Spleen (tissue), 11 donors: ENCODE data around the gene OTUB1. TPM values are rescaled to one million over a fixed set of nuclear protein-coding genes. Genes with fewer than 3 reads are reported as not detected.
"Not testable (repeated sequence)": the region's sequence is repeated elsewhere in the genome, so short reads cannot be mapped to it uniquely, and the experiment has no call there.

ENCODE experiments used
- DNase-seq: peaks from one replicate; pipeline ENCODE4 v3.0.0-alpha.2; 2020
- H3K27ac ChIP-seq, 8 donors: fragments of 200-600 bp; sonication (generic) in 7 of 8; 1 replicate in 4 of 8; 2 replicates in 4 of 8; pipeline versions ENCODE4 v1.5.0 to v1.8.0; 2016 to 2021; ENCODE audit warnings: inconsistent platforms in 4 of 8, mild to moderate bottlenecking in 4 of 8, moderate library complexity in 1 of 8
- H3K27me3 ChIP-seq, 7 donors: fragments of 200-600 bp; sonication (generic) in 6 of 7; replicated peaks in 1 of 7; 1 replicate in 4 of 7; 2 replicates in 3 of 7; pipeline versions ENCODE4 v1.5.0 to v1.8.0; 2016 to 2021; ENCODE audit warnings: inconsistent platforms in 3 of 7, mild to moderate bottlenecking in 1 of 7
- H3K36me3 ChIP-seq, 6 donors: fragments of 200-600 bp; sonication (generic) in 5 of 6; 1 replicate in 4 of 6; 2 replicates in 2 of 6; pipeline versions ENCODE4 v1.5.0 to v1.8.0; 2016 to 2021; ENCODE audit warnings: inconsistent platforms in 2 of 6
- H3K4me1 ChIP-seq, 6 donors: fragments of 200-600 bp; sonication (generic) in 5 of 6; 1 replicate in 3 of 6; 2 replicates in 3 of 6; pipeline versions ENCODE4 v1.5.0 to v1.8.0; 2016 to 2021; ENCODE audit warnings: inconsistent platforms in 3 of 6
- H3K4me3 ChIP-seq, 8 donors: fragments of 200-600 bp; sonication (generic) in 7 of 8; 1 replicate in 4 of 8; 2 replicates in 4 of 8; pipeline versions ENCODE4 v1.5.0 to v1.8.0; 2016 to 2021; ENCODE audit warnings: inconsistent platforms in 4 of 8, mild to moderate bottlenecking in 4 of 8, moderate library complexity in 2 of 8
- H3K9me3 ChIP-seq, 8 donors: fragments of 200-600 bp; sonication (generic) in 7 of 8; 1 replicate in 4 of 8; 2 replicates in 4 of 8; pipeline versions ENCODE4 v1.5.0 to v1.8.0; 2016 to 2021; ENCODE audit warnings: inconsistent platforms in 4 of 8
- POLR2A ChIP-seq, 3 donors: fragments of 450-650 bp; IDR thresholded peaks; one replicate each; pipeline ENCODE4 v1.5.1; 2017; ENCODE audit warnings: antibody characterized with exemption in 3 of 3, mild to moderate bottlenecking in 1 of 3
- POLR2AphosphoS5 ChIP-seq, 3 donors: sonication (generic); formaldehyde crosslinking; IDR thresholded peaks; one replicate each; pipeline ENCODE4 v1.5.1; 2017; ENCODE audit warnings: antibody characterized with exemption in 3 of 3
- WGBS, 5 donors: extraction: QIAGEN DNeasy Blood & Tissue Kit in 3 of 5; methylation state at CpG; one replicate each; pipeline versions ENCODE4 v1.1.5 to v1.1.7; 2013 to 2018; 5-methylcytosine and 5-hydroxymethylcytosine counted together
- intact Hi-C: fragments of 100-400 bp; cut with DNase I; formaldehyde crosslinking; loops from one replicate; pipeline ENCODE4 v1.15.0; 2023; ENCODE audit warnings: low total_unique reads
- polyA plus RNA-seq, 3 donors: library from polyadenylated mRNA; stranded (reverse); fragments of 200-250 nt; gene quantifications; one replicate each; pipeline ENCODE4 v1.2.1, GENCODE V29; 2013
- small RNA-seq, 4 donors: library from RNA; depleted of rRNA; stranded (forward); fragments of <200 nt; gene quantifications; one replicate each; pipeline ENCODE3, GENCODE V24; 2016
- total RNA-seq, 7 donors: library from RNA; depleted of rRNA in 3 of 7; stranded (reverse); fragments of >200 nt in 3 of 7; fragmentation: NEBNext Ultra II Directional in 4 of 7; extraction: Animal tissue kit (Norgen Biotek cat#: 25700) in 4 of 7; gene quantifications; one replicate each; pipeline versions ENCODE4 v1.1.0 to v1.2.1, GENCODE V29; 2016 to 2021
- TF ChIP-seq, protein P1 (sequence below), 11 experiments: fragments of 200-600 bp in 7 of 11; fragments of 450-650 bp in 4 of 11; sonication (generic) in 4 of 11; IDR thresholded peaks in 8 of 11; conservative IDR thresholded peaks in 3 of 11; 1 replicate in 7 of 11; 2 replicates in 4 of 11; pipeline versions ENCODE4 v1.4.0 to v1.8.0; 2016 to 2021; ENCODE audit warnings: antibody characterized with exemption in 11 of 11, inconsistent platforms in 4 of 11, mild to moderate bottlenecking in 1 of 11
- donor health status: healthy with polysubstance abuse.
- donor health status: DM: no; HTN: no; CAD: no; lungs with moderate emphysema.
- donor health status: DM: no; HTN: no; CAD: no.
- donor health status: Bipolar disorder and iron deficiency.
- donor health status: healthy.
- donor health status: DM: no; HTN: no; CAD: no.
- donor health status: DM: yes; HTN: yes; CAD: no.

OTUB1 gene
- total and polyA plus RNA-seq, 10 donors = 56.1 to 89.7 (median 63.5) TPM

DNA sequence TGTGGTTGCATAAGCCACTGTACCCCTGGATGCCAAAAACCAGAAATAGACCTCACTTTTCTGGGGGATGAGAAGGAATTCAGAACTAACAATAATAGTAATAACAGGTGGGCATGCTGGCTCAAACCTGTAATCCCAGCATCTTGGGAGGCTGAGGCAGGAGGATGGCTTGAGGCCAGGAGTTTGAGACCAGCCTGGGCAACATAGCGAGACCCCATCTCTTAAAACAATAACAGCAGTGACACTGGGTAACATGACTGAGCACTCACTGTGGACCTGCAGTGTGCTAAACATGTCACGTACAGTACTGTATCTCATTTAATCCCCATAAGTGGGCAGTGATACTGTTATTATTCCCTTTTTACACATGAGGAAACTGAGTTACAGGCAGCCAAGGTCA is 59.5 kb downstream of the OTUB1 start:
- DNase-seq = no peak
- H3K27me3 ChIP-seq = peaks cover 0 to under 1% (median 0%) of the 10 kb centered on the region in 7 donors
- H3K27ac ChIP-seq = no peak overlapping the region
- no peak overlapping the region for H3K4me3 ChIP-seq
- intact Hi-C loops = no loop called here
- no peaks in the 10 kb centered on the region for H3K4me1 ChIP-seq
- no peaks in the 10 kb centered on the region for H3K9me3 ChIP-seq
- 90 to 98% (median 93%) methylated on average over 2 of the region's 2 CpGs for WGBS, 5 donors
- TF ChIP-seq POLR2A (IDR thresholded peaks at IDR 0.05) (no peak), POLR2AphosphoS5 (IDR thresholded peaks at IDR 0.05) (no peak)
- TF ChIP-seq, protein P1, sequence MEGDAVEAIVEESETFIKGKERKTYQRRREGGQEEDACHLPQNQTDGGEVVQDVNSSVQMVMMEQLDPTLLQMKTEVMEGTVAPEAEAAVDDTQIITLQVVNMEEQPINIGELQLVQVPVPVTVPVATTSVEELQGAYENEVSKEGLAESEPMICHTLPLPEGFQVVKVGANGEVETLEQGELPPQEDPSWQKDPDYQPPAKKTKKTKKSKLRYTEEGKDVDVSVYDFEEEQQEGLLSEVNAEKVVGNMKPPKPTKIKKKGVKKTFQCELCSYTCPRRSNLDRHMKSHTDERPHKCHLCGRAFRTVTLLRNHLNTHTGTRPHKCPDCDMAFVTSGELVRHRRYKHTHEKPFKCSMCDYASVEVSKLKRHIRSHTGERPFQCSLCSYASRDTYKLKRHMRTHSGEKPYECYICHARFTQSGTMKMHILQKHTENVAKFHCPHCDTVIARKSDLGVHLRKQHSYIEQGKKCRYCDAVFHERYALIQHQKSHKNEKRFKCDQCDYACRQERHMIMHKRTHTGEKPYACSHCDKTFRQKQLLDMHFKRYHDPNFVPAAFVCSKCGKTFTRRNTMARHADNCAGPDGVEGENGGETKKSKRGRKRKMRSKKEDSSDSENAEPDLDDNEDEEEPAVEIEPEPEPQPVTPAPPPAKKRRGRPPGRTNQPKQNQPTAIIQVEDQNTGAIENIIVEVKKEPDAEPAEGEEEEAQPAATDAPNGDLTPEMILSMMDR (IDR thresholded peaks at IDR 0.05 in 8 of 11, conservative IDR thresholded peaks at IDR 0.05 in 3 of 11) = no peak
- no peaks in the 10 kb centered on the region for H3K36me3 ChIP-seq

DNA sequence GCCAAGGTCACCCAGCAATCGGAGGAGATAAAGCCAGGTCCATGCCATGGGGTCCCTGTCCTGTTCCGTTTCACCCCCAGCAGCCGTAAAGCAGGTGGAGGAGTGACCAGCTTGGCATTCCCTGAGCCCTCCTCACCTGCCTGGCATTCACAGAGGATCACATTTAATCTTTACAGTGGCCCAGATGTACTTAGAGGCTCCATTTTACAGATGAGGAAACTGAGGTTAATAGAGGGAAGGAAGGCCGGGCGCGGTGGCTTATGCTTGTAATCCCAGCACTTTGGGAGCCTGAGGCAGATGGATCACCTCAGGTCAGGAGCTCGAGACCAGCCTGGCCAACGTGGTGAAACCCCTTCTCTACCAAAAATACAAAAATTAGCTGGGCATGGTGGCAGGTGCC is 61.1 kb downstream of the OTUB1 start:
- intact Hi-C loops, H3K27me3 ChIP-seq, H3K4me3 ChIP-seq, H3K27ac ChIP-seq, H3K9me3 ChIP-seq, DNase-seq, H3K4me1 ChIP-seq, H3K36me3 ChIP-seq: not testable (repeated sequence)
- WGBS, 5 donors = 78 to 95% (median 88%) methylated on average over 6 to 8 of the region's 8 CpGs

Small RNA genes within 50 kb of the gene (small RNA-seq; reads per million reads assigned to genes)
- 0 to 0.12 (median 0) reads per million in 4 donors for gene RNU6-45P

Other genes with a start within 250 kb of the OTUB1 start
- gene ZFTA, start 217.7 kb upstream of the OTUB1 start, total RNA-seq = 10 to 100 TPM in 4 of 7 donors, 1 to 10 TPM in 3; 7.7 to 16.9 (median 10.3) TPM
- 1 to 10 TPM; 3.8 to 6.3 (median 4.5) TPM for gene ZFTA, start 217.7 kb upstream of the OTUB1 start, polyA plus RNA-seq
- gene SPINDOC, start 173.0 kb upstream of the OTUB1 start, total RNA-seq = 10 to 100 TPM in 6 of 7 donors, 1 to 10 TPM in 1; 10.0 to 16.8 (median 13.8) TPM
- 10 to 100 TPM in 1 of 3 donors, 1 to 10 TPM in 2; 5.1 to 12.9 (median 6.9) TPM for gene SPINDOC, start 173.0 kb upstream of the OTUB1 start, polyA plus RNA-seq
- 10 to 100 TPM; 41.2 to 67.3 (median 48.6) TPM for gene MARK2, start 147.3 kb upstream of the OTUB1 start, total RNA-seq
- 10 to 100 TPM in 1 of 3 donors, 1 to 10 TPM in 2; 6.9 to 23.3 (median 7.0) TPM for gene MARK2, start 147.3 kb upstream of the OTUB1 start, polyA plus RNA-seq
- gene RCOR2, start 69.3 kb upstream of the OTUB1 start, total RNA-seq = under 1 TPM in 5 of 7 donors, not detected in 2; 0.17 to 0.52 (median 0.26) TPM
- under 1 TPM; 0.07 to 0.18 (median 0.10) TPM for gene RCOR2, start 69.3 kb upstream of the OTUB1 start, polyA plus RNA-seq
- 10 to 100 TPM; 27.2 to 45.4 (median 35.9) TPM for gene NAA40, start 47.4 kb upstream of the OTUB1 start, total RNA-seq
- 10 to 100 TPM; 12.1 to 21.4 (median 19.8) TPM for gene NAA40, start 47.4 kb upstream of the OTUB1 start, polyA plus RNA-seq
- 100 to 1,000 TPM; 181 to 531 (median 217) TPM for gene COX8A, start 11.8 kb upstream of the OTUB1 start, total RNA-seq
- 100 to 1,000 TPM; 340 to 698 (median 481) TPM for gene COX8A, start 11.8 kb upstream of the OTUB1 start, polyA plus RNA-seq
- under 1 TPM in 5 of 7 donors, not detected in 2; 0.10 to 0.51 (median 0.17) TPM for gene FLRT1, start 49.5 kb downstream of the OTUB1 start, total RNA-seq
- under 1 TPM in 2 of 3 donors, not detected in 1; 0.03 to 0.16 TPM for gene FLRT1, start 49.5 kb downstream of the OTUB1 start, polyA plus RNA-seq
- gene MACROD1, start 179.7 kb downstream of the OTUB1 start, total RNA-seq = 10 to 100 TPM in 1 of 7 donors, 1 to 10 TPM in 6; 5.1 to 10.6 (median 7.3) TPM
- 10 to 100 TPM in 2 of 3 donors, 1 to 10 TPM in 1; 7.0 to 20.3 (median 17.6) TPM for gene MACROD1, start 179.7 kb downstream of the OTUB1 start, polyA plus RNA-seq
- 100 to 1,000 TPM in 2 of 7 donors, 10 to 100 TPM in 5; 61.2 to 111 (median 88.2) TPM for gene STIP1, start 199.7 kb downstream of the OTUB1 start, total RNA-seq
- gene STIP1, start 199.7 kb downstream of the OTUB1 start, polyA plus RNA-seq = 10 to 100 TPM; 30.1 to 68.4 (median 38.8) TPM
- 100 to 1,000 TPM; 129 to 248 (median 178) TPM for gene FERMT3, start 220.3 kb downstream of the OTUB1 start, total RNA-seq
- 100 to 1,000 TPM; 120 to 210 (median 159) TPM for gene FERMT3, start 220.3 kb downstream of the OTUB1 start, polyA plus RNA-seq
- gene TRPT1, start 239.7 kb downstream of the OTUB1 start, total RNA-seq = 10 to 100 TPM; 34.2 to 56.3 (median 40.0) TPM
- 10 to 100 TPM; 57.8 to 74.0 (median 60.8) TPM for gene TRPT1, start 239.7 kb downstream of the OTUB1 start, polyA plus RNA-seq
- gene NUDT22, start 239.8 kb downstream of the OTUB1 start, total RNA-seq = 10 to 100 TPM; 68.1 to 88.6 (median 78.2) TPM
- gene NUDT22, start 239.8 kb downstream of the OTUB1 start, polyA plus RNA-seq = 100 to 1,000 TPM in 1 of 3 donors, 10 to 100 TPM in 2; 61.8 to 109 (median 96.3) TPM
- gene DNAJC4, start 244.1 kb downstream of the OTUB1 start, total RNA-seq = 10 to 100 TPM; 28.0 to 59.9 (median 49.0) TPM
- 100 to 1,000 TPM in 1 of 3 donors, 10 to 100 TPM in 2; 83.7 to 113 (median 85.8) TPM for gene DNAJC4, start 244.1 kb downstream of the OTUB1 start, polyA plus RNA-seq
- gene VEGFB, start 248.1 kb downstream of the OTUB1 start, total RNA-seq = 100 to 1,000 TPM in 1 of 7 donors, 10 to 100 TPM in 6; 38.3 to 103 (median 63.5) TPM
- 10 to 100 TPM; 81.6 to 96.9 (median 87.1) TPM for gene VEGFB, start 248.1 kb downstream of the OTUB1 start, polyA plus RNA-seq